HG03159 (cell line): ENCODE measurements around the gene BCAN.

Source experiments
- ATAC-seq: cut with Tn5 transposase; IDR thresholded peaks from one replicate; pipeline ENCODE4 v1.9.1; 2021; ENCODE audit warnings: mild to moderate bottlenecking, moderate library complexity; ENCODE audit not compliant: unreplicated experiment

BCAN gene

GRCh38 chr1:156643049-156643777 is 1.3 kb downstream of the BCAN start:
- ATAC-seq: no peak

GRCh38 chr1:156643778-156644092 is 1.8 kb downstream of the BCAN start:
- no peak for ATAC-seq

DNA sequence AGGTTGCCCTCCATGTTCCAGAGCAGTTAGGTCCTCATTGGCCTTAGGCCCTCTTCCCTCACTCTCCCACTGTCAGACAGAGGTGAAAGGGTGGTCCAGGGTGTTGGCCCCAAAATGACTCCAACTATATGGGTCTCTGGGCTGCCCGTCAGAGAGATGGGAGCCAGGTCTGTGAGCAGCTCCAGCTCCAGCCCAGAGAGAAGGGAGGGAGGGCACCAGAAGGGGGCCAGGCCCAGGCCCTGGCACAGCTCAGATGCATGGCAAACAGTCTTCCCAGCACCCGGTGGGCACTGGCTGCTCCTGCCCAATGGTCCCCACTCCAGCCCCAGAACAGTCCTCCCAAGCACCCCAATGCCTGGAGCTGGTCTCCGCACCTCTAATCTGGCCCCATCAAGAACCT is 2.2 kb downstream of the BCAN start:
- no peak for ATAC-seq

- ATAC-seq: no peak
These were observed 2.7 kb downstream of the BCAN start for GRCh38 chr1:156644640-156645039.

- ATAC-seq: no peak
These were observed 3.1 kb downstream of the BCAN start for GRCh38 chr1:156645056-156645455.

DNA sequence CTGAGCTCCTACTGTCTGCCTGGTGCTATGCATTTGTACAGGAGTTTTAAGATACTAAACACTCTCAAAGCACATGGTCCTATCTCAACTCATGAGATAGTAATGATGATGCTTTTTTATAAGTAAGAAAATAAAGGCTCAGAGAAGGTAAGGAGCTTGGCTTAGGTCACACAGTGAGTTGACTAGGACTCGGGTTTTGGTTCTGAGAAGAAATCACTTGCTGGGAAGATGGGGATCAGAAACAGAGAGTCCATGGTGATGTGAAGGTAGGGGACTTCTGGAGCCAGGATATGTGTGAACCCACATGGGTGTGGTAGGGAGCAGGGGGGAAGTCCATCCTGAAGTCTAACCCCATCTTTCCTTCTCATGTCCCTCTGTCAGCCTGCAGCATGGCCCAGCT is 3.7 kb downstream of the BCAN start:
- no peak for ATAC-seq

DNA sequence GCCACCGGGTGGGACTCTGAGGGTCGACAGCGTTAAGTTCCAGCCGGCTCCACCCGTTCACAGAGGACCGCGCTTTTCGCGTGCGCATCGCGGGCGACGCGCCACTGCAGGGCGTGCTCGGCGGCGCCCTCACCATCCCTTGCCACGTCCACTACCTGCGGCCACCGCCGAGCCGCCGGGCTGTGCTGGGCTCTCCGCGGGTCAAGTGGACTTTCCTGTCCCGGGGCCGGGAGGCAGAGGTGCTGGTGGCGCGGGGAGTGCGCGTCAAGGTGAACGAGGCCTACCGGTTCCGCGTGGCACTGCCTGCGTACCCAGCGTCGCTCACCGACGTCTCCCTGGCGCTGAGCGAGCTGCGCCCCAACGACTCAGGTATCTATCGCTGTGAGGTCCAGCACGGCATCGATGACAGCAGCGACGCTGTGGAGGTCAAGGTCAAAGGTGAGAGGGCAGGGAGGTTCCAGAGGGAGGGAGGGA is 4.9 kb downstream of the BCAN start:
- ATAC-seq: no peak

- no peak for ATAC-seq
These were observed 5.4 kb downstream of the BCAN start for GRCh38 chr1:156647351-156647750.

GRCh38 chr1:156648496-156648895 is 6.6 kb downstream of the BCAN start:
- ATAC-seq: no peak

GRCh38 chr1:156648951-156649350 is 7.0 kb downstream of the BCAN start:
- ATAC-seq: no peak

GRCh38 chr1:156652131-156652991 is 10.4 kb downstream of the BCAN start:
- ATAC-seq: no peak

GRCh38 chr1:156652992-156653355 is 11.1 kb downstream of the BCAN start:
- ATAC-seq: no peak

GRCh38 chr1:156654700-156655099 is 12.8 kb downstream of the BCAN start:
- no peak for ATAC-seq

- ATAC-seq: no peak
These were observed 13.4 kb downstream of the BCAN start for GRCh38 chr1:156655151-156655903.

DNA sequence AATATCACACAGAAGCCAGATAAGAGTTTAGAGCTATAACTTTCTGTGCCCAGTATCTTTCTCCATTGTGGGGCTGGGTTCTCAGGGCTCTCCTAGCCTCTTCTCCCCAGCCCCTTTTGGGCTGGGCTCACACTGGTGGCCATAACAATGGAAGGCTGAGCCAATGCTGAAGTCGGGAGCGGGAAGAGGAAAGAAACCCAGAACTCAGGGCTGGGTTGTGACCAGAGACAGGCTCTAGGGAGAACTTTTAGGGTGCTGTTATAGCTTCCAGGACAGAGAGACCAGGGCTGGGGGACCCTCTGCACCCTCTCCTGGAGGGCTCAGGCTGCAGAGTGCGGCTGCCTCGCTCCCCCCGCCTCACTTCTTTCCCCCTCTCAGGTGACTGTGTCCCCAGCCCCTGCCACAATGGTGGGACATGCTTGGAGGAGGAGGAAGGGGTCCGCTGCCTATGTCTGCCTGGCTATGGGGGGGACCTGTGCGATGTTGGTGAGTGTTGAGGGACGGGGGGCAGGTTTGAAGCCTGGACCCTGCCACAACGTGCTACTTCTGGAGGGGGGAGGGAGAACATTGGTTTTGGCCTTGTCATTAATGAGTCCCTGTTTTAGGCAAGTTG is 14.1 kb downstream of the BCAN start:
- no peak for ATAC-seq

DNA sequence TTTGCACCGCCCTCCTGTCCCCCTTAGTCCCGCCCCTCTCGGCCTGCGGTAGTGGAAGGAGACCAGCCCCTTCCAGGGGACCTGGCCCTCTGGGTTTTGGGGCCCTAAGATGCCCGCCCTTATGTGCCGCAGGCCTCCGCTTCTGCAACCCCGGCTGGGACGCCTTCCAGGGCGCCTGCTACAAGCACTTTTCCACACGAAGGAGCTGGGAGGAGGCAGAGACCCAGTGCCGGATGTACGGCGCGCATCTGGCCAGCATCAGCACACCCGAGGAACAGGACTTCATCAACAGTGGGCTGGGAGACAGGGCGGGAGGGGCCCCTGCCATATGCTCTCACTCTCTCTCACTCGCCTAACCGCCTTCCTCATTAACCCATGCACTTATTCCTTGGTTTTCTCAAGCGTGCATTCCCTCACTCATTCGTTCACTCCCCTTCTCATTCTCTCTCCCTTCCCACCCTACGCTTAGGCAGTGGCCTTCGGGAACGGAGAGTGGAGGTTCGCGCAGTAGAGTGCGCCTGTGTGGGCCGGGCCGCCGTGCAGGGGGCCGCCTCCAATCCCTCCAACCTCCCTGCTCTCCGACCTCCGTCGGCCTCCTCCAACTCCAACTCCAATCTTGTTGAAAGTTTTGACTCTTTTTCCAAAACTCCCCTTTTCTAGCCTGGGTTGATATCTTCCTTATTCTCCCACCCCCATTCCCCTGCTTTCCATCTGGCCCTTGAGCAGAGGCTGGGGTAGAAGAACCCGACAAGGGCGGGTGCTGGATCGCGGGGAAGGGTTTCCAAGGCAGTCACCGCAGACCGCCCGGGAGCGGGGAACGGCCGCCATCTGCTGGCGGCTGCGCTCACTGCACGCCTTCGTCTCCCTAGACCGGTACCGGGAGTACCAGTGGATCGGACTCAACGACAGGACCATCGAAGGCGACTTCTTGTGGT is 15.2 kb downstream of the BCAN start:
- no peak for ATAC-seq

DNA sequence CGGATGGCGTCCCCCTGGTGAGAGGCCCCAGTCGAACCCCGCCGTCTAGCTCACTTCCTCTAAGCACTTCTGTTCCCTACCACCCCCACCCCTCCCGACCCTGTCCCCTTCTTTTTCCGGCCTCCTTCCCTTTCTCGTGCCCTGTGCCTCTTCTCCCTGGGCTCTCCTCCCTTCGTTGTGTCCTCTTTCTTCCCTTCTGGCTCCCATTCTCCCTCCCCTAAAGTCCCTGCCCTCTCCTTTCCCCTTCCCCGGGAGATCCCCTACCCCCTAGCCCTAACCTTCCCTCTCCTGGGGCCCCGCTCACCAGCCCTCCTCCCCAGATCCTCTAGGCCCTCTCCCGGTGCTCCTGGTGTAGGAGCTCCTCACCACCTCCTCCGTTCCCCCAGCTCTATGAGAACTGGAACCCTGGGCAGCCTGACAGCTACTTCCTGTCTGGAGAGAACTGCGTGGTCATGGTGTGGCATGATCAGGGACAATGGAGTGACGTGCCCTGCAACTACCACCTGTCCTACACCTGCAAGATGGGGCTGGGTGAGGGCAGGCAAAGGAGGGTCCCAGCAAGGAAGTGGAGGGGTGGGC is 15.9 kb downstream of the BCAN start:
- ATAC-seq: no peak

DNA sequence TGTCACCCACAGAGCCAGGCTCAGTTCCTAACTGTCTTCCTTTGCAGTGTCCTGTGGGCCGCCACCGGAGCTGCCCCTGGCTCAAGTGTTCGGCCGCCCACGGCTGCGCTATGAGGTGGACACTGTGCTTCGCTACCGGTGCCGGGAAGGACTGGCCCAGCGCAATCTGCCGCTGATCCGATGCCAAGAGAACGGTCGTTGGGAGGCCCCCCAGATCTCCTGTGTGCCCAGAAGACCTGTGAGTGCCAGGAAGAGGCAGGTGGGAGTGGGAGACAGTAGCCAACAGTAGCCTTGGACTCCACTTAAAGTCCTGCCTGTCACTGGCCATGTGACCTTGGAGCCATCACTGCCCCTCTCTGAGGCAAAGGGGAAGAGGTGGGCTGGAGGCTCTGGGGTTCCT is 16.6 kb downstream of the BCAN start:
- ATAC-seq: no peak

DNA sequence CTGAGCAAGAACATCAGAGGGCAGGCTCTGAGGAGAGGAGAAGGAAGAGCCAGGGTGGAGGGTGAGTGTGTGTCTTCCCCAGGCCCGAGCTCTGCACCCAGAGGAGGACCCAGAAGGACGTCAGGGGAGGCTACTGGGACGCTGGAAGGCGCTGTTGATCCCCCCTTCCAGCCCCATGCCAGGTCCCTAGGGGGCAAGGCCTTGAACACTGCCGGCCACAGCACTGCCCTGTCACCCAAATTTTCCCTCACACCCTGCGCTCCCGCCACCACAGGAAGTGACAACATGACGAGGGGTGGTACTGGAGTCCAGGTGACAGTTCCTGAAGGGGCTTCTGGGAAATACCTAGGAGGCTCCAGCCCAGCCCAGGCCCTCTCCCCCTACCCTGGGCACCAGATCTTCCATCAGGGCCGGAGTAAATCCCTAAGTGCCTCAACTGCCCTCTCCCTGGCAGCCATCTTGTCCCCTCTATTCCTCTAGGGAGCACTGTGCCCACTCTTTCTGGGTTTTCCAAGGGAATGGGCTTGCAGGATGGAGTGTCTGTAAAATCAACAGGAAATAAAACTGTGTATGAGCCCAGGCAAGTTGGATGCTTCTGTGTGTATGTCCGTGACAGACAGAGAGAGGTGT is 17.1 kb downstream of the BCAN start:
- no peak for ATAC-seq

- ATAC-seq: no peak
These were observed 17.7 kb downstream of the BCAN start for GRCh38 chr1:156659661-156659987.
